Measurements from ENCODE around the gene SHB. TPM values are rescaled to one million over a fixed set of nuclear protein-coding genes. Genes with fewer than 3 reads are reported as not detected.
A peak's percentile ranks its signal among the peaks of the same experiment; 100 is the strongest.

The SHB gene
- total and polyA plus RNA-seq, 11 donors, result 7.8 to 31.4 (median 21.4) TPM

GRCh38 chr9:37971691-37972090, 97.3 kb downstream of the SHB start:
- Histone ChIP-seq H3K9me3 (no peaks in the 10 kb centered on the region), H3K27me3 (no peaks in the 10 kb centered on the region), H3K4me1 (peaks cover 0 to 39% (median 23%) of the 10 kb centered on the region in 12 donors), H3K36me3 (peaks cover 0 to 30% (median 12%) of the 10 kb centered on the region in 9 donors), H3K4me3 (no peak overlapping the region), H3K27ac (no peak overlapping the region)
- DNase-seq, result peak in 1 of 5 donors; percentile 1
- 75 to 96% (median 91%) methylated on average over 2 of the region's 2 CpGs for WGBS, 4 donors
- ATAC-seq, result no peak
- intact Hi-C loops (cut with DNase I), result no loop called here
- no peak for TF ChIP-seq CTCF (IDR thresholded peaks at IDR 0.05)
- no peak for TF ChIP-seq POLR2A (IDR thresholded peaks at IDR 0.05)

- no peak for TF ChIP-seq POLR2A (IDR thresholded peaks at IDR 0.05)
- TF ChIP-seq CTCF (IDR thresholded peaks at IDR 0.05), result no peak
- WGBS, 4 donors, result 89 to 95% (median 92%) methylated on average over 7 of the region's 7 CpGs
- DNase-seq, result peak in 2 of 5 donors; percentile 13 to 28
- intact Hi-C loops (cut with DNase I), result no loop called here
- H3K9me3 ChIP-seq, result no peaks in the 10 kb centered on the region
- H3K4me1 ChIP-seq, result peaks cover 0 to 39% (median 21%) of the 10 kb centered on the region in 12 donors
- no peak overlapping the region for H3K27ac ChIP-seq
- no peak for ATAC-seq
- no peaks in the 10 kb centered on the region for H3K27me3 ChIP-seq
- H3K4me3 ChIP-seq, result no peak overlapping the region
- peaks cover 0 to 30% (median 12%) of the 10 kb centered on the region in 9 donors for H3K36me3 ChIP-seq
Measured at GRCh38 chr9:37971108-37971459, 97.9 kb downstream of the SHB start.

- Histone ChIP-seq H3K4me3 (no peak overlapping the region), H3K9me3 (no peaks in the 10 kb centered on the region), H3K4me1 (peaks cover 0 to 39% (median 21%) of the 10 kb centered on the region in 12 donors), H3K27me3 (no peaks in the 10 kb centered on the region), H3K27ac (no peak overlapping the region), H3K36me3 (peaks cover 0 to 30% (median 12%) of the 10 kb centered on the region in 9 donors)
- intact Hi-C loops (cut with DNase I), result no loop called here
- DNase-seq, result peak in 2 of 5 donors; percentile 12 to 14
- TF ChIP-seq POLR2A (IDR thresholded peaks at IDR 0.05), result no peak
- no peak for TF ChIP-seq CTCF (IDR thresholded peaks at IDR 0.05)
- WGBS, 4 donors, result 76 to 87% (median 80%) methylated on average over 11 of the region's 11 CpGs
- no peak for ATAC-seq
Measured at GRCh38 chr9:37970301-37971107, 98.5 kb downstream of the SHB start.

GRCh38 chr9:37969558-37970300, 99.3 kb downstream of the SHB start:
- no peaks in the 10 kb centered on the region for H3K9me3 ChIP-seq
- H3K36me3 ChIP-seq, result peaks cover 0 to 30% (median 12%) of the 10 kb centered on the region in 9 donors
- H3K4me1 ChIP-seq, result peaks cover 0 to 44% (median 22%) of the 10 kb centered on the region in 12 donors
- no peak for TF ChIP-seq POLR2A (IDR thresholded peaks at IDR 0.05)
- no peak for TF ChIP-seq CTCF (IDR thresholded peaks at IDR 0.05)
- ATAC-seq, result no peak
- intact Hi-C loops (cut with DNase I), result loop anchor here in 4 of 10 donors (5.0 to 10.0 kb wide), 4 partner anchors 38 to 185 kb away; no protein-coding TSS in a partner anchor
- no peak overlapping the region for H3K4me3 ChIP-seq
- WGBS, 4 donors, result 73 to 79% (median 77%) methylated on average over 11 of the region's 11 CpGs
- H3K27ac ChIP-seq, result no peak overlapping the region
- DNase-seq, result peak in 2 of 5 donors; percentile 14 to 35
- no peaks in the 10 kb centered on the region for H3K27me3 ChIP-seq
